Smooth muscle cell (in vitro differentiated cells): ENCODE results near the gene NFATC2IP. TPM values are rescaled to one million over a fixed set of nuclear protein-coding genes. Genes with fewer than 3 reads are reported as not detected.
A peak's percentile ranks its signal among the peaks of the same experiment; 100 is the strongest.
"Not testable (repeated sequence)": the region's sequence is repeated elsewhere in the genome, so short reads cannot be mapped to it uniquely, and the experiment has no call there.

ENCODE experiments used
- DNase-seq: peaks from one replicate; lab custom pipeline; 2025; ENCODE audit not compliant: unreplicated experiment; lab: John Stamatoyannopoulos, UW
- H2AFZ ChIP-seq: fragments of 200-600 bp; sonication (generic); 2 replicates; pipeline ENCODE4 v1.6.0; 2016; ENCODE audit warnings: antibody characterized with exemption, low read depth, mild to moderate bottlenecking
- H3F3A ChIP-seq: fragments of 200-600 bp; sonication (generic); 2 replicates; pipeline ENCODE4 v1.6.0; 2017; ENCODE audit warnings: antibody characterized with exemption, low read depth
- H3K27ac ChIP-seq: fragments of 200-600 bp; sonication (generic); 2 replicates; pipeline ENCODE4 v1.5.1; 2016; ENCODE audit warnings: low read depth, mild to moderate bottlenecking
- H3K27me3 ChIP-seq: fragments of 200-600 bp; sonication (generic); 2 replicates; pipeline ENCODE4 v1.6.1; 2016; ENCODE audit warnings: low read depth, mild to moderate bottlenecking
- H3K36me3 ChIP-seq: fragments of 200-600 bp; sonication (generic); 2 replicates; pipeline ENCODE4 v1.5.1; 2016; ENCODE audit warnings: low read depth
- H3K4me1 ChIP-seq: fragments of 200-600 bp; sonication (generic); 2 replicates; pipeline ENCODE4 v1.5.1; 2016; ENCODE audit warnings: low read depth
- H3K4me2 ChIP-seq: fragments of 200-600 bp; sonication (generic); 2 replicates; pipeline ENCODE4 v1.6.0; 2016; ENCODE audit warnings: mild to moderate bottlenecking
- H3K4me3 ChIP-seq: fragments of 200-600 bp; sonication (generic); 2 replicates; pipeline ENCODE4 v1.5.1; 2016; ENCODE audit warnings: mild to moderate bottlenecking
- H3K79me2 ChIP-seq: fragments of 200-600 bp; sonication (generic); 2 replicates; pipeline ENCODE4 v1.6.0; 2016; ENCODE audit warnings: low read depth, mild to moderate bottlenecking
- H3K9ac ChIP-seq: fragments of 200-600 bp; sonication (generic); 2 replicates; pipeline ENCODE4 v1.6.0; 2016; ENCODE audit warnings: low read depth
- H3K9me3 ChIP-seq: fragments of 200-600 bp; sonication (generic); replicated peaks from 2 replicates; pipeline ENCODE4 v1.5.1; 2016; ENCODE audit warnings: low read depth
- H4K20me1 ChIP-seq: fragments of 200-600 bp; sonication (generic); 2 replicates; pipeline ENCODE4 v1.6.0; 2016; ENCODE audit warnings: low read depth
- WGBS: methylation state at CpG from one replicate; pipeline ENCODE4 v1.1.7; 2016; ENCODE audit warnings: low lambda C conversion rate; 5-methylcytosine and 5-hydroxymethylcytosine counted together
- polyA plus RNA-seq: library from polyadenylated mRNA; unstranded; fragments of >200 nt; fragmentation: Nextera tagmentation; extraction: Ambion mirVana; gene quantifications from 2 replicates; pipeline ENCODE4 v1.2.1, GENCODE V29; 2016
- total RNA-seq: library from RNA; depleted of rRNA; stranded (reverse); fragments of >200 nt; gene quantifications from 2 replicates; pipeline ENCODE4 v1.2.3, GENCODE V29; 2014
- TF ChIP-seq, protein P1 (sequence below): fragments of 200-600 bp; sonication (generic); IDR thresholded peaks from 2 replicates; pipeline ENCODE4 v1.5.1; 2017; ENCODE audit warnings: borderline replicate concordance, mild to moderate bottlenecking, antibody characterized with exemption; ENCODE audit not compliant: insufficient read depth, poor library complexity, severe bottlenecking

The NFATC2IP gene
- total and polyA plus RNA-seq, 2 experiments from 2014 or later, result 13.1 to 19.0 TPM

DNA sequence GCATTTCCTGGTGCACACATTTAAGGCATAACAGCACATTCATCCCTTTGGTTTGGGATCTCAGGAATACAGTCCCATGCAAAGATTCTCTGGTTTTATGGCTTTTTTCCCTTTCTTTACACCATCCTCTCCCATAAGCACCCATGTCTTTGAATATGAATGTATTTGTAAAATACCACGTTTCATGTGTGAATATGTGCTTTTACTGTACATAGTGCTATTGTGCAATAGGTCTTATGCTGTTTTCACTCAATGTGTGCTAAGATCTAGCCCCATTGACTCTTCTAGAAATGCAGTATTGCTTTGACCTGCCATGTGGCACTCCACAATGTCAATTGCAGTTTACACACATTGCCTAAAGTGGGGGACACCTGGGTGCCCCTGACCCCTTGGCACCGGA lies 13.8 kb downstream of the NFATC2IP start:
- 96% methylated on average over 2 of the region's 2 CpGs for WGBS
- H2AFZ ChIP-seq, result no peak overlapping the region
- no peak overlapping the region for H3K4me3 ChIP-seq
- H3K79me2 ChIP-seq, result no peaks in the 10 kb centered on the region
- H3F3A ChIP-seq, result no peaks in the 10 kb centered on the region
- no peaks in the 10 kb centered on the region for H3K4me1 ChIP-seq
- peaks cover 4% of the 10 kb centered on the region for H3K36me3 ChIP-seq
- no peaks in the 10 kb centered on the region for H3K9me3 ChIP-seq
- no peak for DNase-seq
- no peaks in the 10 kb centered on the region for H4K20me1 ChIP-seq
- H3K27me3 ChIP-seq, result no peaks in the 10 kb centered on the region
- H3K4me2 ChIP-seq, result no peak overlapping the region
- no peak overlapping the region for H3K27ac ChIP-seq
- TF ChIP-seq, protein P1, sequence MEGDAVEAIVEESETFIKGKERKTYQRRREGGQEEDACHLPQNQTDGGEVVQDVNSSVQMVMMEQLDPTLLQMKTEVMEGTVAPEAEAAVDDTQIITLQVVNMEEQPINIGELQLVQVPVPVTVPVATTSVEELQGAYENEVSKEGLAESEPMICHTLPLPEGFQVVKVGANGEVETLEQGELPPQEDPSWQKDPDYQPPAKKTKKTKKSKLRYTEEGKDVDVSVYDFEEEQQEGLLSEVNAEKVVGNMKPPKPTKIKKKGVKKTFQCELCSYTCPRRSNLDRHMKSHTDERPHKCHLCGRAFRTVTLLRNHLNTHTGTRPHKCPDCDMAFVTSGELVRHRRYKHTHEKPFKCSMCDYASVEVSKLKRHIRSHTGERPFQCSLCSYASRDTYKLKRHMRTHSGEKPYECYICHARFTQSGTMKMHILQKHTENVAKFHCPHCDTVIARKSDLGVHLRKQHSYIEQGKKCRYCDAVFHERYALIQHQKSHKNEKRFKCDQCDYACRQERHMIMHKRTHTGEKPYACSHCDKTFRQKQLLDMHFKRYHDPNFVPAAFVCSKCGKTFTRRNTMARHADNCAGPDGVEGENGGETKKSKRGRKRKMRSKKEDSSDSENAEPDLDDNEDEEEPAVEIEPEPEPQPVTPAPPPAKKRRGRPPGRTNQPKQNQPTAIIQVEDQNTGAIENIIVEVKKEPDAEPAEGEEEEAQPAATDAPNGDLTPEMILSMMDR, result no peak
- no peak overlapping the region for H3K9ac ChIP-seq

DNA sequence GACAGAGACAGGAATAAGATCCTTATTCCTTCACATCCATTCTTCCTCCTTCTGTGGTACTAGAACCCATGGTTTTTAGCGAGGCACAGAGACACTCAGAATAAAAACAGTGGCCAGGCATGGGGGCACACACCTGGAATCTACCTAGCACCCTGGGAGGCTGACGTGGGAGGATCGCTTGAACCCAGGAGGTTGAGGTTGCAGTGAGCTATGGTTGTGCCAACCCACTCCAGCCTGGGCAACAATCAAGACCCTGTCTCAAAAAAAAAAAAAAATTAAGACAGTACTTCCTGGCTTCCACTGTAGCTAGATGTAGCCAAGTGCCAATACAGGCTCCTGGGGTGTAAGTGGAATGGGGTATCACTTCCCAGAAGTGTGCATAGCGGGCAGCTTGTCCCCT lies 16.4 kb downstream of the NFATC2IP start:
- Histone ChIP-seq H3K4me1 (no peaks in the 10 kb centered on the region), H3K27me3 (no peaks in the 10 kb centered on the region), H4K20me1 (no peaks in the 10 kb centered on the region), H2AFZ (no peak overlapping the region), H3K36me3 (no peaks in the 10 kb centered on the region), H3F3A (no peaks in the 10 kb centered on the region), H3K9ac (no peak overlapping the region), H3K27ac (no peak overlapping the region), H3K79me2 (no peaks in the 10 kb centered on the region), H3K9me3 (no peaks in the 10 kb centered on the region), H3K4me2 (no peak overlapping the region), H3K4me3 (no peak overlapping the region)
- WGBS, result 90% methylated on average over 4 of the region's 4 CpGs
- DNase-seq, result no peak
- TF ChIP-seq, protein P1, result no peak

DNA sequence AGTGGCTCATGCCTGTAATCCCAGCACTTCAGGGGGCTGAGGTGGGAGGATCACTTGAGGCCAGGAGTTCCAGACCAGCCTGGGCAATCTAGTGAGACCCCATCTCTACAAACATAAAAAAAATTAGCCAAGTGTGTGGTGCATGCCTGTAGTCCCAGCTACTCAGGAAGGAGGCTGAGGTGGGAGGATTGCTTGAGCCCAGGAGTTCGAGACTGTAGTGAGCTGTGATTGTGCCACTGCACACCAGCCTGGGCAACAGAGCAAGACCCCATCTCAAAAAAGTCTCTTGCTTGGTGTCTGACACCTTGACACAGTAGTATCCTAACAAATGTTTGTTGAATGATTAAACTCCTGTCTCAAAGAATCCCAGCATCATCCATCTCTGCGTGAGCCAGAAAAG lies 19.0 kb downstream of the NFATC2IP start:
- not testable (repeated sequence) for H3K4me2 ChIP-seq, DNase-seq, H3K9ac ChIP-seq, H3F3A ChIP-seq, H3K27ac ChIP-seq, H3K4me1 ChIP-seq, H4K20me1 ChIP-seq, H3K9me3 ChIP-seq, H3K4me3 ChIP-seq, H3K27me3 ChIP-seq, H2AFZ ChIP-seq, H3K79me2 ChIP-seq, H3K36me3 ChIP-seq
- 94% methylated on average over 2 of the region's 2 CpGs for WGBS

DNA sequence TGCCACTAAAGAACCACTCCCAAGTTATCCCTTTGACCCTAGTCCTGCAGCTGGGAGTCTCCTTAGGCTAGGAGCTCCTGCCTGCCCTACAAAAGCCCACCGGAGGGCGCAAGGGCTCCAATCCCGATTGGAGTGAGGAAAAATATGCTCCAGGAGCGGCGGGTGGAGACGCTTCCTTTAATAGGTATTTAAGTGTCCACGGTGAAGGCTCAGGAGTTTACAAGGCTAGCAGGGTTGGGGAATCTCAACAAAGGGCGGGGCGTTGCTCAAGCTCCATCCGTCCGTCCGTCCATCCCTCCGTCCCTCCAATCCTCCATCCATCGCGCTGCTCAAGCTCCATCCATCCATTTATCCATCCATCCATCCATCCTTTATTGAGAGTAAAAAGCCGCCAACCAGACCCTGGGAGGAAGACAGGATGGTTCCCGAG lies 23.3 kb downstream of the NFATC2IP start:
- peak overlapping the region; percentile 66 for H3K27ac ChIP-seq
- no peaks in the 10 kb centered on the region for H3K9me3 ChIP-seq
- peaks cover 5% of the 10 kb centered on the region for H3K4me1 ChIP-seq
- peaks cover 15% of the 10 kb centered on the region for H3K79me2 ChIP-seq
- H3K27me3 ChIP-seq, result no peaks in the 10 kb centered on the region
- TF ChIP-seq, protein P1, result peak; percentile 54
- H3F3A ChIP-seq, result peaks cover 4% of the 10 kb centered on the region
- peak overlapping the region; percentile 85 for H2AFZ ChIP-seq
- H3K4me3 ChIP-seq, result peak overlapping the region; percentile 66
- 3% methylated on average over 17 of the region's 17 CpGs for WGBS
- H4K20me1 ChIP-seq, result no peaks in the 10 kb centered on the region
- no peaks in the 10 kb centered on the region for H3K36me3 ChIP-seq
- peak overlapping the region; percentile 78 for H3K9ac ChIP-seq
- H3K4me2 ChIP-seq, result peak overlapping the region; percentile 88
- DNase-seq, result peak; percentile 38
